ENCODE results near the gene ABCA10. TPM values are rescaled to one million over a fixed set of nuclear protein-coding genes. Genes with fewer than 3 reads are reported as not detected.
A peak's percentile ranks its signal among the peaks of the same experiment; 100 is the strongest.

ABCA10 gene
- total and polyA plus RNA-seq, 2 of the 13 experiments (the other 11 are each of a cell fraction or from before 2014, with no cell fraction given) = 0.02 to 0.08 TPM

DNA sequence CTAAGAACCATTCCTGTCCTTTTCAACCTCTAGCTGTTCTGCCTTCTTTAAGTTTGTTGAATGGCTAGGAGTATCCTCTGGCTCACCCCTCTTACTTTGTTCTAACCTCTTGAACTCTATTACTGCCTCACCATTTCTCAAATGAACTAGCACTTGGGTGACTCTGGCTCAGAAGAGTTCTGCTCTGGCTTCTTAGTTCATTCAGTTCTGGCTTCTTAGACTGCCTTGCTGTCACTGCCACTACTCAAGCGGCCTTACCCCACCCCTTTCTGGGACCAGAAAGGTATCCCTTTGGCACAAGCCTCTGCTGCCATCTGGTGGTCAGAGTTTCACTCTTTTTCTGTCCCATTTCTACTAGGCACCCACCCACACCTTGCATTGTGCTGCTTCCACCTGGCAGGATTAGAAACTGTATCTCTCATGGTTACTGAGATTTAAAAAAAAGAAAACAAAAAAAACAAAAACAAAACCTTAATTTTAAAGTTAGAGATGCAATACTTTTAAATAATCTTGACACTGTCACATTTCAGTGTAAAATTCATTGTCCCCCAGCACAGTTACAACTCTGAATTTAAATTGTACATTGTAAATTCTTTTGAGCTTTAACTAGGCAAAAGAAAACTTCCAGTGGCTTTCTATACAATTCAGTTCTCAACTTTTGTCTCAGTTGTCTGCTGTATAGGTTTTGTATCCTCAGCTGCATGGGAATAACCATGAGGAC, 6.9 kb upstream of the ABCA10 start (continued):
- TF ChIP-seq GLI4 (CRISPR knock-in tag; IDR thresholded peaks at IDR 0.05; ENCODE audit: borderline replicate concordance) (no peak), ZNF552 (CRISPR knock-in tag; IDR thresholded peaks at IDR 0.05; ENCODE audit: borderline replicate concordance) (no peak), POLR2A (IDR thresholded peaks at IDR 0.05; ENCODE audit: insufficient read depth in 1 of 2, low read depth in 2 of 2, low read length in 2 of 2) (no peak), CHD4 (IDR thresholded peaks at IDR 0.05; ENCODE audit: borderline replicate concordance, low read length) (no peak), NFE2L2 (IDR thresholded peaks at IDR 0.05; ENCODE audit: low read length) (no peak), FOXO1 (CRISPR knock-in tag; IDR thresholded peaks at IDR 0.05) (no peak), ZNF891 (CRISPR knock-in tag; IDR thresholded peaks at IDR 0.05) (no peak), ZKSCAN8 (CRISPR knock-in tag; IDR thresholded peaks at IDR 0.05; ENCODE audit: borderline replicate concordance) (peak; percentile 54; the same call in 1 of the 2 replicates), KLF12 (CRISPR knock-in tag; IDR thresholded peaks at IDR 0.05; ENCODE audit: borderline replicate concordance) (no peak)
- TF ChIP-seq, protein P1, sequence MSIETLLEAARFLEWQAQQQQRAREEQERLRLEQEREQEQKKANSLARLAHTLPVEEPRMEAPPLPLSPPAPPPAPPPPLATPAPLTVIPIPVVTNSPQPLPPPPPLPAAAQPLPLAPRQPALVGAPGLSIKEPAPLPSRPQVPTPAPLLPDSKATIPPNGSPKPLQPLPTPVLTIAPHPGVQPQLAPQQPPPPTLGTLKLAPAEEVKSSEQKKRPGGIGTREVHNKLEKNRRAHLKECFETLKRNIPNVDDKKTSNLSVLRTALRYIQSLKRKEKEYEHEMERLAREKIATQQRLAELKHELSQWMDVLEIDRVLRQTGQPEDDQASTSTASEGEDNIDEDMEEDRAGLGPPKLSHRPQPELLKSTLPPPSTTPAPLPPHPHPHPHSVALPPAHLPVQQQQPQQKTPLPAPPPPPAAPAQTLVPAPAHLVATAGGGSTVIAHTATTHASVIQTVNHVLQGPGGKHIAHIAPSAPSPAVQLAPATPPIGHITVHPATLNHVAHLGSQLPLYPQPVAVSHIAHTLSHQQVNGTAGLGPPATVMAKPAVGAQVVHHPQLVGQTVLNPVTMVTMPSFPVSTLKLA (IDR thresholded peaks at IDR 0.05) = no peak
- TF ChIP-seq, protein P2, sequence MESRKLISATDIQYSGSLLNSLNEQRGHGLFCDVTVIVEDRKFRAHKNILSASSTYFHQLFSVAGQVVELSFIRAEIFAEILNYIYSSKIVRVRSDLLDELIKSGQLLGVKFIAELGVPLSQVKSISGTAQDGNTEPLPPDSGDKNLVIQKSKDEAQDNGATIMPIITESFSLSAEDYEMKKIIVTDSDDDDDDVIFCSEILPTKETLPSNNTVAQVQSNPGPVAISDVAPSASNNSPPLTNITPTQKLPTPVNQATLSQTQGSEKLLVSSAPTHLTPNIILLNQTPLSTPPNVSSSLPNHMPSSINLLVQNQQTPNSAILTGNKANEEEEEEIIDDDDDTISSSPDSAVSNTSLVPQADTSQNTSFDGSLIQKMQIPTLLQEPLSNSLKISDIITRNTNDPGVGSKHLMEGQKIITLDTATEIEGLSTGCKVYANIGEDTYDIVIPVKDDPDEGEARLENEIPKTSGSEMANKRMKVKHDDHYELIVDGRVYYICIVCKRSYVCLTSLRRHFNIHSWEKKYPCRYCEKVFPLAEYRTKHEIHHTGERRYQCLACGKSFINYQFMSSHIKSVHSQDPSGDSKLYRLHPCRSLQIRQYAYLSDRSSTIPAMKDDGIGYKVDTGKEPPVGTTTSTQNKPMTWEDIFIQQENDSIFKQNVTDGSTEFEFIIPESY (CRISPR knock-in tag; IDR thresholded peaks at IDR 0.05) = 0 out of 2 replicates have a peak, but pooled peaks have one; percentile 27
- TF ChIP-seq, protein P3, sequence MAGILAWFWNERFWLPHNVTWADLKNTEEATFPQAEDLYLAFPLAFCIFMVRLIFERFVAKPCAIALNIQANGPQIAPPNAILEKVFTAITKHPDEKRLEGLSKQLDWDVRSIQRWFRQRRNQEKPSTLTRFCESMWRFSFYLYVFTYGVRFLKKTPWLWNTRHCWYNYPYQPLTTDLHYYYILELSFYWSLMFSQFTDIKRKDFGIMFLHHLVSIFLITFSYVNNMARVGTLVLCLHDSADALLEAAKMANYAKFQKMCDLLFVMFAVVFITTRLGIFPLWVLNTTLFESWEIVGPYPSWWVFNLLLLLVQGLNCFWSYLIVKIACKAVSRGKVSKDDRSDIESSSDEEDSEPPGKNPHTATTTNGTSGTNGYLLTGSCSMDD (CRISPR knock-in tag; IDR thresholded peaks at IDR 0.05) = no peak
- TF ChIP-seq, protein P4, sequence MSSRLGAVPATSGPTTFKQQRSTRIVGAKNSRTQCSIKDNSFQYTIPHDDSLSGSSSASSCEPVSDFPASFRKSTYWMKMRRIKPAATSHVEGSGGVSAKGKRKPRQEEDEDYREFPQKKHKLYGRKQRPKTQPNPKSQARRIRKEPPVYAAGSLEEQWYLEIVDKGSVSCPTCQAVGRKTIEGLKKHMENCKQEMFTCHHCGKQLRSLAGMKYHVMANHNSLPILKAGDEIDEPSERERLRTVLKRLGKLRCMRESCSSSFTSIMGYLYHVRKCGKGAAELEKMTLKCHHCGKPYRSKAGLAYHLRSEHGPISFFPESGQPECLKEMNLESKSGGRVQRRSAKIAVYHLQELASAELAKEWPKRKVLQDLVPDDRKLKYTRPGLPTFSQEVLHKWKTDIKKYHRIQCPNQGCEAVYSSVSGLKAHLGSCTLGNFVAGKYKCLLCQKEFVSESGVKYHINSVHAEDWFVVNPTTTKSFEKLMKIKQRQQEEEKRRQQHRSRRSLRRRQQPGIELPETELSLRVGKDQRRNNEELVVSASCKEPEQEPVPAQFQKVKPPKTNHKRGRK (CRISPR knock-in tag; IDR thresholded peaks at IDR 0.05) = no peak
- TF ChIP-seq, protein P5, sequence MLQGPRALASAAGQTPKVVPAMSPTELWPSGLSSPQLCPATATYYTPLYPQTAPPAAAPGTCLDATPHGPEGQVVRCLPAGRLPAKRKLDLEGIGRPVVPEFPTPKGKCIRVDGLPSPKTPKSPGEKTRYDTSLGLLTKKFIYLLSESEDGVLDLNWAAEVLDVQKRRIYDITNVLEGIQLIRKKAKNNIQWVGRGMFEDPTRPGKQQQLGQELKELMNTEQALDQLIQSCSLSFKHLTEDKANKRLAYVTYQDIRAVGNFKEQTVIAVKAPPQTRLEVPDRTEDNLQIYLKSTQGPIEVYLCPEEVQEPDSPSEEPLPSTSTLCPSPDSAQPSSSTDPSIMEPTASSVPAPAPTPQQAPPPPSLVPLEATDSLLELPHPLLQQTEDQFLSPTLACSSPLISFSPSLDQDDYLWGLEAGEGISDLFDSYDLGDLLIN (CRISPR knock-in tag; IDR thresholded peaks at IDR 0.05; ENCODE audit: borderline replicate concordance) = no peak
- TF ChIP-seq, protein P6, sequence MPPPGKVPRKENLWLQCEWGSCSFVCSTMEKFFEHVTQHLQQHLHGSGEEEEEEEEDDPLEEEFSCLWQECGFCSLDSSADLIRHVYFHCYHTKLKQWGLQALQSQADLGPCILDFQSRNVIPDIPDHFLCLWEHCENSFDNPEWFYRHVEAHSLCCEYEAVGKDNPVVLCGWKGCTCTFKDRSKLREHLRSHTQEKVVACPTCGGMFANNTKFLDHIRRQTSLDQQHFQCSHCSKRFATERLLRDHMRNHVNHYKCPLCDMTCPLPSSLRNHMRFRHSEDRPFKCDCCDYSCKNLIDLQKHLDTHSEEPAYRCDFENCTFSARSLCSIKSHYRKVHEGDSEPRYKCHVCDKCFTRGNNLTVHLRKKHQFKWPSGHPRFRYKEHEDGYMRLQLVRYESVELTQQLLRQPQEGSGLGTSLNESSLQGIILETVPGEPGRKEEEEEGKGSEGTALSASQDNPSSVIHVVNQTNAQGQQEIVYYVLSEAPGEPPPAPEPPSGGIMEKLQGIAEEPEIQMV (CRISPR knock-in tag; IDR thresholded peaks at IDR 0.05; ENCODE audit: low read depth) = peak; percentile 77; the same call in 1 of the 2 replicates
